Mucosa of descending colon (tissue), 3 donors: ENCODE results near the gene ANKS1B. TPM values are rescaled to one million over a fixed set of nuclear protein-coding genes. Genes with fewer than 3 reads are reported as not detected.

Experiments
- ATAC-seq: fragments of 200-7000 bp; cut with Tn5 transposase; one replicate; pipeline ENCODE4 v1.9.1; 2020; ENCODE audit warnings: mild to moderate bottlenecking, moderate library complexity
- DNase-seq, 3 donors: peaks; one replicate each; pipeline ENCODE4 v3.0.0-alpha.2; 2020
- H3K36me3 ChIP-seq: fragments of 200-600 bp; one replicate; pipeline ENCODE4 v1.8.0; 2021; ENCODE audit warnings: low read depth, mild to moderate bottlenecking
- H3K4me1 ChIP-seq: fragments of 200-600 bp; one replicate; pipeline ENCODE4 v1.8.0; 2021; ENCODE audit warnings: low read depth, mild to moderate bottlenecking
- H3K4me3 ChIP-seq: fragments of 200-600 bp; one replicate; pipeline ENCODE4 v1.8.0; 2021; ENCODE audit warnings: mild to moderate bottlenecking
- H3K9me3 ChIP-seq: fragments of 200-600 bp; one replicate; pipeline ENCODE4 v1.8.0; 2021; ENCODE audit warnings: mild to moderate bottlenecking
- CTCF ChIP-seq: fragments of 200-600 bp; IDR thresholded peaks from one replicate; pipeline ENCODE4 v1.8.0; 2022; ENCODE audit warnings: antibody characterized with exemption, mild to moderate bottlenecking
- intact Hi-C, 2 donors: fragments of 100-400 bp; cut with DNase I in 1 of 2; cut with micrococcal nuclease in 1 of 2; formaldehyde crosslinking; loops; one replicate each; pipeline versions ENCODE4 v1.11.0 to v1.11.1; 2022; cut with DNase I, micrococcal nuclease
- total RNA-seq, 3 donors: library from RNA; stranded (reverse); fragmentation: NEBNext Ultra II Directional in 2 of 3; extraction: Animal tissue kit (Norgen Biotek cat#: 25700) in 2 of 3; gene quantifications; one replicate each; pipeline versions ENCODE4 v1.2.1 to v1.2.4, GENCODE V29; 2021 to 2023
- donor health status: DM: no; HTN: no; CAD: no; lungs with moderate emphysema.
- donor health status: DM: no; HTN: no; CAD: no.
- donor health status: DM: no; HTN: yes; CAD: no.

The ANKS1B gene
- total RNA-seq, 3 donors from 2014 or later = 1.1 to 22.2 (median 2.3) TPM

- Histone ChIP-seq H3K4me1 (no peaks in the 10 kb centered on the region), H3K9me3 (no peaks in the 10 kb centered on the region), H3K4me3 (no peak overlapping the region), H3K36me3 (no peaks in the 10 kb centered on the region)
- no peak for TF ChIP-seq CTCF
- DNase-seq (no peak), ATAC-seq (no peak)
- intact Hi-C loops = no loop called here
Observed at GRCh38 chr12:98985156-98985555, 999.6 kb downstream of the ANKS1B start.

GRCh38 chr12:98983647-98984046, 1001.1 kb downstream of the ANKS1B start:
- H3K9me3 ChIP-seq = no peaks in the 10 kb centered on the region
- no peak for TF ChIP-seq CTCF
- H3K4me1 ChIP-seq = no peaks in the 10 kb centered on the region
- no peak for DNase-seq
- intact Hi-C loops = no loop called here
- no peak overlapping the region for H3K4me3 ChIP-seq
- no peaks in the 10 kb centered on the region for H3K36me3 ChIP-seq
- ATAC-seq = no peak

- Histone ChIP-seq H3K4me1 (no peaks in the 10 kb centered on the region), H3K9me3 (no peaks in the 10 kb centered on the region), H3K36me3 (no peaks in the 10 kb centered on the region), H3K4me3 (no peak overlapping the region)
- no peak for DNase-seq
- TF ChIP-seq CTCF = no peak
- intact Hi-C loops = no loop called here
- no peak for ATAC-seq
Observed at GRCh38 chr12:98980508-98980907, 1004.2 kb downstream of the ANKS1B start.

GRCh38 chr12:98977186-98977585, 1007.5 kb downstream of the ANKS1B start:
- no peaks in the 10 kb centered on the region for H3K36me3 ChIP-seq
- DNase-seq (no peak), ATAC-seq (no peak)
- H3K4me3 ChIP-seq = no peak overlapping the region
- TF ChIP-seq CTCF = no peak
- intact Hi-C loops = no loop called here
- no peaks in the 10 kb centered on the region for H3K9me3 ChIP-seq
- H3K4me1 ChIP-seq = no peaks in the 10 kb centered on the region

- intact Hi-C loops = no loop called here
- no peaks in the 10 kb centered on the region for H3K36me3 ChIP-seq
- H3K4me1 ChIP-seq = no peaks in the 10 kb centered on the region
- H3K9me3 ChIP-seq = no peaks in the 10 kb centered on the region
- TF ChIP-seq CTCF = no peak
- no peak for ATAC-seq
- H3K4me3 ChIP-seq = no peak overlapping the region
- no peak for DNase-seq
Observed at GRCh38 chr12:98974767-98975381, 1009.9 kb downstream of the ANKS1B start.

- TF ChIP-seq CTCF = no peak
- DNase-seq (no peak), ATAC-seq (no peak)
- Histone ChIP-seq H3K4me1 (no peaks in the 10 kb centered on the region), H3K4me3 (no peak overlapping the region), H3K9me3 (no peaks in the 10 kb centered on the region), H3K36me3 (no peaks in the 10 kb centered on the region)
- intact Hi-C loops = no loop called here
Observed at GRCh38 chr12:98973395-98973794, 1011.3 kb downstream of the ANKS1B start.
